GM12865 (cell line): ENCODE measurements around the gene F3.

Experiments used
- DNase-seq: peaks from one replicate; pipeline ENCODE4 v3.0.0; 2010; ENCODE audit warnings: low read depth
- H3K4me3 ChIP-seq: 2 replicates; pipeline ENCODE4 v1.5.1; 2011; ENCODE audit warnings: mild to moderate bottlenecking, low read depth, low read length, control low read depth
- CTCF ChIP-seq: IDR thresholded peaks from 2 replicates; pipeline ENCODE4 v1.5.1; 2011; ENCODE audit warnings: low read length, control low read depth, low read depth, inconsistent platforms; ENCODE audit not compliant: insufficient read depth; ENCODE audit errors: missing control alignments

Gene F3

GRCh38 chr1:94514095-94514727 is 27.3 kb downstream of the F3 start:
- peak; percentile 49 for TF ChIP-seq CTCF
- peak; percentile 28 for DNase-seq

GRCh38 chr1:94512816-94513215 is 28.7 kb downstream of the F3 start:
- TF ChIP-seq CTCF: no peak
- no peak for DNase-seq

More at GRCh38 chr1:94514095-94514727, 27.3 kb downstream of the F3 start:
- no peak overlapping the region for H3K4me3 ChIP-seq

GRCh38 chr1:94504601-94505000 is 37.0 kb downstream of the F3 start:
- DNase-seq: no peak
- no peak overlapping the region for H3K4me3 ChIP-seq
- no peak for TF ChIP-seq CTCF

More at GRCh38 chr1:94512816-94513215, 28.7 kb downstream of the F3 start:
- H3K4me3 ChIP-seq: no peak overlapping the region

- no peak for TF ChIP-seq CTCF
- H3K4me3 ChIP-seq: no peak overlapping the region
- no peak for DNase-seq
These were observed 38.4 kb downstream of the F3 start for GRCh38 chr1:94503153-94503552.

GRCh38 chr1:94501935-94502334 is 39.6 kb downstream of the F3 start:
- DNase-seq: no peak
- no peak for TF ChIP-seq CTCF
- no peak overlapping the region for H3K4me3 ChIP-seq

GRCh38 chr1:94501426-94501825 is 40.1 kb downstream of the F3 start:
- no peak overlapping the region for H3K4me3 ChIP-seq
- no peak for TF ChIP-seq CTCF
- no peak for DNase-seq
